Measurements from ENCODE around the gene RPL13A.
A peak's percentile ranks its signal among the peaks of the same experiment; 100 is the strongest.

Gene RPL13A

DNA sequence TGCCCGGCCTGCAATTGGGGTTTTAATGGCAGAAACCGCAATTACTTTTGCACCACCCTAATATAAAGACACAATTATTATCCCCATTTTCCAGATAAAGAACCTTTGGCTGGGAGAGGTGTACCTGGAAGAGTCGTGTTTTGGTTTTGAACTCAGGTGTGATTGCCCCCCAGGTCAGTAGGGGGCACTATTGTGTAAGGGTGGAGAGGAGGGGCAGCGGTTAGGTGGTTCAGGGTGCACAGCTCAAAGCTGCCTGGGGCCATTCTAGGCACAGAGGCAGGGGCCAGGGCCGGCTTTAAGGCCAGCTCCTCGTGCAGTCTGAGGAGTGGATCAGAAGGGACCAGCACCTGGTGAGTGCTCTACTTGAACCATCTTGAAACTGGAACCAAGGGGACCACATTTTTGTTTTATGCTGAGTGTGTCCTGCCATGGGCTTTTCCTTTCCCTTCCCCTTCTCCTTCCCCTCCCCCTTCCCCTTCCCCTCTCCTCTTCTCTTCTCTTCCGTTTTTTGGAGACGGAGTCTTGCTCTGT is 19.2 kb downstream of the RPL13A start:
- no peaks in the 10 kb centered on the region for H3K9me3 ChIP-seq (ENCODE audit: control insufficient read depth, low read length)
- H3K36me3 ChIP-seq (ENCODE audit: control insufficient read depth, insufficient read depth, low read length): no peaks in the 10 kb centered on the region
- H3K27ac ChIP-seq (ENCODE audit: insufficient read depth, low read length, poor library complexity, severe bottlenecking): no peak overlapping the region
- no peak overlapping the region for H3K4me3 ChIP-seq (ENCODE audit: insufficient read depth, low read depth, low read length, poor library complexity, severe bottlenecking)
- DNase-seq: peak; percentile 61 to 72 (median 62)
- peaks cover 23% of the 10 kb centered on the region for H3K4me1 ChIP-seq (ENCODE audit: control insufficient read depth, insufficient read depth, low read length, poor library complexity, severe bottlenecking)
- H3K27me3 ChIP-seq (replicated peaks; ENCODE audit: control insufficient read depth, insufficient read depth, low read length, poor library complexity, severe bottlenecking): no peaks in the 10 kb centered on the region

DNA sequence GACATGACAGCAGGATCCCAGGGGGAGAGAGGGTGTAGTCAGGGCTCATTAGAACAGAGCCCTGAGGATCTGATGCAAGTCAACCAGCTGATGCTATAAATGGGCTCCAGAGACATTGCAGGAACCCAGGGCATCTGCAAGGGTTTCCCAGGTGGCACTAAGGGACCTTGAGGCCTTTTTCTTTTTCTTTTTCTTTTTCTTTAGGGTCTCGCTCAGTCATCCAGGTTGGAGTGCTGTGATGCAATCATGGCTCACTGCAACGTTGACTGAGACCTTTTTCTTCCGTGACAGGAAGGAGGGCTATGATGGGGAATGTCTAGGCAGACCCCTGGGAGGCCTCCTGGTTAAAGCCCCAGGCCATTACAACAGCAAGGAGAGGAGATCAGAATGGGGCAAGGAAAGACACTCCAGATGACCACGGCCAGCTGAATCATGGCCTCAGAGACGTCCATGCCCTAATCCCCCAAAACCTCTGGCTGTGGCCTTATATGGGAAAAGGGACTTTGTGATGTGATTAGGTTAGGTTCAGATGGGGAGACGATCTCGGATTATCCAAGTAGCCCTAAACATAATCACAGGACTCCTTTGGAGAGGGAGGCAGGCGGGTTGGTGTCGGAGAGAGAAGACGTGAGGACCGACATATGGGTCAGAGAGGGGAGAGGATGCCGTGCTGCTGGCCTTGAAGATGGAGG is 20.5 kb downstream of the RPL13A start:
- Histone ChIP-seq H3K9me3 (ENCODE audit: control insufficient read depth, low read length) (no peaks in the 10 kb centered on the region), H3K4me3 (ENCODE audit: insufficient read depth, low read depth, low read length, poor library complexity, severe bottlenecking) (no peak overlapping the region), H3K27ac (ENCODE audit: insufficient read depth, low read length, poor library complexity, severe bottlenecking) (no peak overlapping the region), H3K27me3 (replicated peaks; ENCODE audit: control insufficient read depth, insufficient read depth, low read length, poor library complexity, severe bottlenecking) (no peaks in the 10 kb centered on the region), H3K4me1 (ENCODE audit: control insufficient read depth, insufficient read depth, low read length, poor library complexity, severe bottlenecking) (peaks cover 18% of the 10 kb centered on the region), H3K36me3 (ENCODE audit: control insufficient read depth, insufficient read depth, low read length) (no peaks in the 10 kb centered on the region)
- no peak for DNase-seq

DNA sequence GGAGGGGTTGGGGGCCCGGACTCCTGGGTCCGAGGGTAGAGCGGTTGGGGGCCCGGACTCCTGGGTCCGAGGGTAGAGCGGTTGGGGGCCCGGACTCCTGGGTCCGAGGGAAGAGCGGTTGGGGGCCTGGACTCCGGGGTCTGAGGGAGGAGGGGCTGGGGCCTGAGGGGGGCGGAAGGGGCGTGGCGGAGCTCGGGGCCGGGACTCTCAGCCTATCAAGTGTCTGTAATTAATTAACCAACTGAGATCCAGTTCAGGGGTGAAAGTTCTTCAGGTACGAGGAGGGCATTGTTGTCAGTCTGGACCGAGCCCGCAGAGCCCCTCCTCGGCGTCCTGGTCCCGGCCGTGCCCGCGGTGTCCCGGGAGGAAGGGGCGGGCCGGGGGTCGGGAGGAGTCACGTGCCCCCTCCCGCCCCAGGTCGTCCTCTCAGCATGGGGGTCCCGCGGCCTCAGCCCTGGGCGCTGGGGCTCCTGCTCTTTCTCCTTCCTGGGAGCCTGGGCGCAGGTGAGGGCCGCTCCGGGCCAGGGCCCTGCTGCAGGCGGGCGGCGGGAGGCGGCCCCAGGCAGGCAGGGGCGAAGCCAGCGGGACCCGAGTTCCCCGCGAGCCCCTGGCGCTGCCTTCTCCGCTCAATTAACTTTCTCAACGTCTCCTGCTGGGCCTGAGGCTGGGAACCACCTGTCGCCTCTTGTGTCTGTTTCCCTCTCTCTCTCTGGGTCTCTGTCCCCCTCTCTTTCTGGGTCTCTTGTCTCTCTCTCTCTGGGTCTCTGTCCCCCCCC is 25.8 kb downstream of the RPL13A start:
- Histone ChIP-seq H3K4me3 (ENCODE audit: insufficient read depth, low read depth, low read length, poor library complexity, severe bottlenecking) (peak overlapping the region; percentile 60), H3K4me1 (ENCODE audit: control insufficient read depth, insufficient read depth, low read length, poor library complexity, severe bottlenecking) (peaks cover 22% of the 10 kb centered on the region), H3K27ac (ENCODE audit: insufficient read depth, low read length, poor library complexity, severe bottlenecking) (peak overlapping the region; percentile 58), H3K9me3 (ENCODE audit: control insufficient read depth, low read length) (no peaks in the 10 kb centered on the region), H3K36me3 (ENCODE audit: control insufficient read depth, insufficient read depth, low read length) (no peaks in the 10 kb centered on the region), H3K27me3 (replicated peaks; ENCODE audit: control insufficient read depth, insufficient read depth, low read length, poor library complexity, severe bottlenecking) (no peaks in the 10 kb centered on the region)
- no peak for DNase-seq

DNA sequence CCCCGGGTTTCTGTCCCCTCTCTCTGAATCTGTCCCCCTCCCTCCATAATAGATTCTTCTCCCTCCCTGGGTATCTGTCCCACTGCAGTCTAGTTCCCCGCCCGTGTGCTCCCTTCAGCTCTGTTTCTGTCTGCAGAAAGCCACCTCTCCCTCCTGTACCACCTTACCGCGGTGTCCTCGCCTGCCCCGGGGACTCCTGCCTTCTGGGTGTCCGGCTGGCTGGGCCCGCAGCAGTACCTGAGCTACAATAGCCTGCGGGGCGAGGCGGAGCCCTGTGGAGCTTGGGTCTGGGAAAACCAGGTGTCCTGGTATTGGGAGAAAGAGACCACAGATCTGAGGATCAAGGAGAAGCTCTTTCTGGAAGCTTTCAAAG is 26.3 kb downstream of the RPL13A start:
- peaks cover 22% of the 10 kb centered on the region for H3K4me1 ChIP-seq (ENCODE audit: control insufficient read depth, insufficient read depth, low read length, poor library complexity, severe bottlenecking)
- H3K27me3 ChIP-seq (replicated peaks; ENCODE audit: control insufficient read depth, insufficient read depth, low read length, poor library complexity, severe bottlenecking): no peaks in the 10 kb centered on the region
- H3K4me3 ChIP-seq (ENCODE audit: insufficient read depth, low read depth, low read length, poor library complexity, severe bottlenecking): peak overlapping the region; percentile 60
- H3K36me3 ChIP-seq (ENCODE audit: control insufficient read depth, insufficient read depth, low read length): no peaks in the 10 kb centered on the region
- no peak for DNase-seq
- no peaks in the 10 kb centered on the region for H3K9me3 ChIP-seq (ENCODE audit: control insufficient read depth, low read length)
- peak overlapping the region; percentile 58 for H3K27ac ChIP-seq (ENCODE audit: insufficient read depth, low read length, poor library complexity, severe bottlenecking)

DNA sequence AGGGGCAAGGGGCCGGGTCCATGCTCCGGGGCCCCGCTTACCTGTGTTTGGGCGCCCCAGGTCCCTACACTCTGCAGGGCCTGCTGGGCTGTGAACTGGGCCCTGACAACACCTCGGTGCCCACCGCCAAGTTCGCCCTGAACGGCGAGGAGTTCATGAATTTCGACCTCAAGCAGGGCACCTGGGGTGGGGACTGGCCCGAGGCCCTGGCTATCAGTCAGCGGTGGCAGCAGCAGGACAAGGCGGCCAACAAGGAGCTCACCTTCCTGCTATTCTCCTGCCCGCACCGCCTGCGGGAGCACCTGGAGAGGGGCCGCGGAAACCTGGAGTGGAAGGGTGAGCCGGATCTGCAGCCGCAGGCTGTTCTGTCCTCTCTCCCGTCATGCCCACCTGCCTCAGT is 26.7 kb downstream of the RPL13A start:
- Histone ChIP-seq H3K4me3 (ENCODE audit: insufficient read depth, low read depth, low read length, poor library complexity, severe bottlenecking) (peak overlapping the region; percentile 60), H3K36me3 (ENCODE audit: control insufficient read depth, insufficient read depth, low read length) (no peaks in the 10 kb centered on the region), H3K27me3 (replicated peaks; ENCODE audit: control insufficient read depth, insufficient read depth, low read length, poor library complexity, severe bottlenecking) (no peaks in the 10 kb centered on the region)

DNA sequence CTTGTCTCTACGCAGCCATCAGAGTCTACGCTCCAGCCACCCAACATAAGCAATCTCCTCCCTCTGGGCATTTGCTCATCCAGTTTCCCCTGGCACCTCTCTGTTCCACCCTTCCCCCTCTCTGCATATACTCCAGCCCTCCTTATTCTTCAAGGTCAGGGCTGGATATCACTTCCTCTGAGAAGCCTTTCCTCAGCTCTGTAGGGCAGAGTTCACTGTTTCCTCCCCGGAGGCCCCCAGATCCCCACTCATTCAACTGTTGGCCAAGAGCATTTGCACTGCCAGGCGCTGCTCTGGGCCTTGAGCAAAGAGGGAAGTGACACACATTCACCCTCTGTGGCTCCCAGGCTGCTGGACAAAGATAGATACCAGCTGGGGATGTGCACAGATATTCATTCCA is 28.4 kb downstream of the RPL13A start:
- DNase-seq: no peak
- no peak overlapping the region for H3K4me3 ChIP-seq (ENCODE audit: insufficient read depth, low read depth, low read length, poor library complexity, severe bottlenecking)
- no peaks in the 10 kb centered on the region for H3K9me3 ChIP-seq (ENCODE audit: control insufficient read depth, low read length)
- no peaks in the 10 kb centered on the region for H3K27me3 ChIP-seq (replicated peaks; ENCODE audit: control insufficient read depth, insufficient read depth, low read length, poor library complexity, severe bottlenecking)
- H3K4me1 ChIP-seq (ENCODE audit: control insufficient read depth, insufficient read depth, low read length, poor library complexity, severe bottlenecking): peaks cover 22% of the 10 kb centered on the region
- H3K27ac ChIP-seq (ENCODE audit: insufficient read depth, low read length, poor library complexity, severe bottlenecking): no peak overlapping the region
- no peaks in the 10 kb centered on the region for H3K36me3 ChIP-seq (ENCODE audit: control insufficient read depth, insufficient read depth, low read length)

More for the DNA sequence above, 26.7 kb downstream of the RPL13A start:
- Histone ChIP-seq H3K27ac (ENCODE audit: insufficient read depth, low read length, poor library complexity, severe bottlenecking) (no peak overlapping the region), H3K4me1 (ENCODE audit: control insufficient read depth, insufficient read depth, low read length, poor library complexity, severe bottlenecking) (peaks cover 22% of the 10 kb centered on the region), H3K9me3 (ENCODE audit: control insufficient read depth, low read length) (no peaks in the 10 kb centered on the region)
- DNase-seq: no peak

DNA sequence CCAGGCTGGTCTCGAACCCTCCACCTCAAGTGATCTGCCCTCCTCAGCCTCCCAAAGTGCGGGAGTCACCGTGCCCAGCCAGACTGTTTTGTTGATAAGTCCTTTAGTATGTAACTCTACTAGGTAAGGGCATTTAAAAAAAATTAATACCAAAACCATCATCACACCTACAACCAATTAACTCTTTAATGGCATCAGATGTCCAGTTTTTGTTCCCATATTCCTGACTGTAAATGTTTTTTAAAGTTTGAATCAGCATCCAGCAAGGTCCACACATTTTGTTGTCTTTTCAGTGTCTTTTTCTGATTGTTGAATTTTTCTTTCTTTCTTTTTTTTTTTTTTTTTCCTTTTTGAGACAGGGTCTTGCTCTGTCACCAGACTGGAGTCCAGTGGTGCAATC is 30.6 kb downstream of the RPL13A start:
- H3K4me3 ChIP-seq (ENCODE audit: insufficient read depth, low read depth, low read length, poor library complexity, severe bottlenecking): no peak overlapping the region
- H3K27me3 ChIP-seq (replicated peaks; ENCODE audit: control insufficient read depth, insufficient read depth, low read length, poor library complexity, severe bottlenecking): no peaks in the 10 kb centered on the region
- no peak overlapping the region for H3K27ac ChIP-seq (ENCODE audit: insufficient read depth, low read length, poor library complexity, severe bottlenecking)
- no peaks in the 10 kb centered on the region for H3K9me3 ChIP-seq (ENCODE audit: control insufficient read depth, low read length)
- no peak for DNase-seq
- peaks cover 14% of the 10 kb centered on the region for H3K4me1 ChIP-seq (ENCODE audit: control insufficient read depth, insufficient read depth, low read length, poor library complexity, severe bottlenecking)
- no peaks in the 10 kb centered on the region for H3K36me3 ChIP-seq (ENCODE audit: control insufficient read depth, insufficient read depth, low read length)

DNA sequence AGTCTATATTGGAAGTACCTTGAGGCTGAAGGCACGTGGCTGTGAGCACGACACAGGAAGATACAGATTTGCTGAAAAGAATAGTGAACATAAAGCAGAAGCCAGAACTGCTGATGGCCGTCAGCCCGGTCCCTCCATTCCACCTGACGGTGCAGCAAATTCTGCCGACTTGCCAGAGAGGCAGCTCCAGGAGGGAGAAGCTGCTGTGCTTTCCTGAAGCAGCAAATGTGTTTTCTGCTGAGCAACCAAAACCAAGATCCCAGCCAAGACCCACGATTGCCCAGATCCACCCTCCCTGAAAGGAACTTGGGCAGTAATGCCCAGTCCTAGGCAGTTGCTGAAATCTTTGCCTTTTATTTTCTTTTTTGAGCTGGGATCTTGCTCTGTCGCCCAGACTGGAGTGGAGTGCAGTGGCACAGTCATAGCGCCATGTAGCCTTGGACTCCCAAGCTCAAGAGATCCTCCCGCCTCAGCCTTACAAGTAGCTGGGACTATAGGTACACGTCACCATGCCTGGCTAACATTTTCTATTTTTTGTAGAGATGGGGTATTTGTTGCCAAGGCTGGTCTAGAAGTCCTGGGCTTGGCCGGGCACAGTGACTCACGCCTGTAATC is 33.4 kb downstream of the RPL13A start:
- no peak overlapping the region for H3K27ac ChIP-seq (ENCODE audit: insufficient read depth, low read length, poor library complexity, severe bottlenecking)
- no peak overlapping the region for H3K4me3 ChIP-seq (ENCODE audit: insufficient read depth, low read depth, low read length, poor library complexity, severe bottlenecking)
- no peaks in the 10 kb centered on the region for H3K27me3 ChIP-seq (replicated peaks; ENCODE audit: control insufficient read depth, insufficient read depth, low read length, poor library complexity, severe bottlenecking)
- H3K36me3 ChIP-seq (ENCODE audit: control insufficient read depth, insufficient read depth, low read length): no peaks in the 10 kb centered on the region
- no peaks in the 10 kb centered on the region for H3K4me1 ChIP-seq (ENCODE audit: control insufficient read depth, insufficient read depth, low read length, poor library complexity, severe bottlenecking)
- DNase-seq: no peak
- no peaks in the 10 kb centered on the region for H3K9me3 ChIP-seq (ENCODE audit: control insufficient read depth, low read length)

DNA sequence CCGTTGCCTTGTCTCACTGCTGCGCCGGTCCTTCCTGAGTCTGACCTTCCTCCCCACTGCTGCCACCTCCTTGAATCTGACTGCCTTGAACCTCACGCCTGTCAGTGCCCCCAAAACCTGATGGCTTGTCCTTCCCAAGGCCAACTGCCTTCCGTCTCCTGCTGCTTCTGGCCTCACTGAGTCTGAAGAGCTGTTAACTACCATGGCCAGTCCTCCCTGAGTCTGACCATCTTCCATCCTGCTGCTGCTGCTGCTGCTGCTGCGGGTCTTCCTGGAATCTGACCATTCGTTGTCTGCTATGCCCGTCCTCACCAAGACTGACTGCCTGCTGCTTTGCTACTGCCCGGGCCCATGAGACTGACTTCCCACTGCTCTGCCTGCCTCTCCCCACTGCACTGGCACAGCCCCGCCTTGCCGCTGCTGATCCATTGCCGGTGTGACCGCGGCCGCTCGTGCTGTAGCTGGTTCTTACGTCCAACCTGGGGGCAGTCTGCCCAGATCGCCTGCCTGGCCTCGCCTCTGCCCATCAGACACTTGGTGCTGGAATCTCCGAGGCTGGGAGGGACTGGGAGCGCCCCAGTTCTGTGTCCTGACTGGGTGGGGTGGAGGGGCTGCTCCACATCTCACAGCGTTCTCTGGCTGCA is 37.5 kb downstream of the RPL13A start:
- Histone ChIP-seq H3K9me3 (ENCODE audit: control insufficient read depth, low read length) (no peaks in the 10 kb centered on the region), H3K4me1 (ENCODE audit: control insufficient read depth, insufficient read depth, low read length, poor library complexity, severe bottlenecking) (peaks cover 11% of the 10 kb centered on the region), H3K27ac (ENCODE audit: insufficient read depth, low read length, poor library complexity, severe bottlenecking) (no peak overlapping the region), H3K4me3 (ENCODE audit: insufficient read depth, low read depth, low read length, poor library complexity, severe bottlenecking) (no peak overlapping the region), H3K36me3 (ENCODE audit: control insufficient read depth, insufficient read depth, low read length) (no peaks in the 10 kb centered on the region), H3K27me3 (replicated peaks; ENCODE audit: control insufficient read depth, insufficient read depth, low read length, poor library complexity, severe bottlenecking) (no peaks in the 10 kb centered on the region)
- no peak for DNase-seq
